Fibroblast of lung (primary cell): ENCODE results near the gene PXN. TPM values are rescaled to one million over a fixed set of nuclear protein-coding genes. Genes with fewer than 3 reads are reported as not detected.
A peak's percentile ranks its signal among the peaks of the same experiment; 100 is the strongest.

Experiments used
- DNase-seq, 2 donors: peaks; one replicate each; pipeline versions ENCODE4 v3.0.0 to v3.0.0-alpha.2; 2010; ENCODE audit warnings: low read depth in 2 of 2
- H2AFZ ChIP-seq: 2 replicates; pipeline ENCODE4 v1.5.1; 2012; ENCODE audit warnings: low read length, control low read depth, inconsistent platforms
- H3K27ac ChIP-seq: 2 replicates; pipeline ENCODE4 v1.5.1; 2011; ENCODE audit warnings: low read length, control low read depth; ENCODE audit not compliant: insufficient read depth
- H3K27me3 ChIP-seq: 2 replicates; pipeline ENCODE4 v1.5.1; 2011; ENCODE audit warnings: mild to moderate bottlenecking, low read length; ENCODE audit not compliant: control insufficient read depth, insufficient read depth
- H3K36me3 ChIP-seq: 2 replicates; pipeline ENCODE4 v1.5.1; 2011; ENCODE audit warnings: low read length; ENCODE audit not compliant: control insufficient read depth, insufficient read depth
- H3K4me1 ChIP-seq: 2 replicates; pipeline ENCODE4 v1.5.1; 2011; ENCODE audit warnings: low read length; ENCODE audit not compliant: control insufficient read depth, insufficient read depth; ENCODE audit errors: extremely low read depth
- H3K4me2 ChIP-seq: 2 replicates; pipeline ENCODE4 v1.5.1; 2011; ENCODE audit warnings: low read length, control low read depth; ENCODE audit not compliant: insufficient read depth; ENCODE audit errors: extremely low read depth
- H3K4me3 ChIP-seq, 4 experiments: fragments of 200-600 bp in 1 of 4; sonication (generic) in 1 of 4; replicated peaks in 1 of 4; 2 replicates each; pipeline ENCODE4 v1.5.1; 2011 to 2016; ENCODE audit warnings: low read length in 4 of 4, low read depth in 3 of 4, mild to moderate bottlenecking in 3 of 4, control low read depth in 2 of 4, inconsistent platforms in 1 of 4, mixed read lengths in 1 of 4; ENCODE audit not compliant: insufficient read depth in 1 of 4; ENCODE audit errors: control extremely low read depth in 1 of 4
- H3K79me2 ChIP-seq: 2 replicates; pipeline ENCODE4 v1.5.1; 2012; ENCODE audit warnings: mild to moderate bottlenecking, low read length, inconsistent platforms; ENCODE audit not compliant: control insufficient read depth, insufficient read depth
- H3K9ac ChIP-seq: 2 replicates; pipeline ENCODE4 v1.5.1; 2011; ENCODE audit warnings: mild to moderate bottlenecking, low read length, control low read depth; ENCODE audit not compliant: insufficient read depth
- H3K9me3 ChIP-seq: 2 replicates; pipeline ENCODE4 v1.5.1; 2012; ENCODE audit warnings: low read depth, low read length; ENCODE audit not compliant: control insufficient read depth, insufficient read depth
- H4K20me1 ChIP-seq: 2 replicates; pipeline ENCODE4 v1.5.1; 2011; ENCODE audit warnings: low read length; ENCODE audit not compliant: control insufficient read depth, insufficient read depth; ENCODE audit errors: extremely low read depth
- EZH2 ChIP-seq: IDR thresholded peaks from 2 replicates; pipeline ENCODE4 v1.5.1; 2012; ENCODE audit warnings: low read length, control low read depth, mild to moderate bottlenecking; ENCODE audit errors: missing control alignments
- polyA plus RNA-seq, 2 donors: library from polyadenylated mRNA; depleted of rRNA in 1 of 2; stranded (reverse) in 1 of 2; unstranded in 1 of 2; fragments of >200 nt; gene quantifications; 2 replicates each; pipeline ENCODE4 v1.2.1, GENCODE V29; 2011 to 2012; ENCODE audit warnings: missing spikeins in 1 of 2
- total RNA-seq: library from RNA; depleted of rRNA; stranded (reverse); fragments of >200 nt; gene quantifications from 2 replicates; pipeline ENCODE4 v1.2.1, GENCODE V29; 2014
- TF ChIP-seq, protein P1 (sequence below), 2 donors: IDR thresholded peaks in 1 of 2; conservative IDR thresholded peaks in 1 of 2; 1 replicate in 1 of 2; 2 replicates in 1 of 2; pipeline ENCODE4 v1.5.1; 2011 to 2012; ENCODE audit warnings: low read length in 2 of 2, control low read depth in 1 of 2, inconsistent platforms in 1 of 2, low read depth in 1 of 2, mild to moderate bottlenecking in 1 of 2

The PXN gene
- total and polyA plus RNA-seq, 2 donors (not counting 1 experiment from before 2014, with no cell fraction given) = 21.5 to 31.4 TPM

DNA sequence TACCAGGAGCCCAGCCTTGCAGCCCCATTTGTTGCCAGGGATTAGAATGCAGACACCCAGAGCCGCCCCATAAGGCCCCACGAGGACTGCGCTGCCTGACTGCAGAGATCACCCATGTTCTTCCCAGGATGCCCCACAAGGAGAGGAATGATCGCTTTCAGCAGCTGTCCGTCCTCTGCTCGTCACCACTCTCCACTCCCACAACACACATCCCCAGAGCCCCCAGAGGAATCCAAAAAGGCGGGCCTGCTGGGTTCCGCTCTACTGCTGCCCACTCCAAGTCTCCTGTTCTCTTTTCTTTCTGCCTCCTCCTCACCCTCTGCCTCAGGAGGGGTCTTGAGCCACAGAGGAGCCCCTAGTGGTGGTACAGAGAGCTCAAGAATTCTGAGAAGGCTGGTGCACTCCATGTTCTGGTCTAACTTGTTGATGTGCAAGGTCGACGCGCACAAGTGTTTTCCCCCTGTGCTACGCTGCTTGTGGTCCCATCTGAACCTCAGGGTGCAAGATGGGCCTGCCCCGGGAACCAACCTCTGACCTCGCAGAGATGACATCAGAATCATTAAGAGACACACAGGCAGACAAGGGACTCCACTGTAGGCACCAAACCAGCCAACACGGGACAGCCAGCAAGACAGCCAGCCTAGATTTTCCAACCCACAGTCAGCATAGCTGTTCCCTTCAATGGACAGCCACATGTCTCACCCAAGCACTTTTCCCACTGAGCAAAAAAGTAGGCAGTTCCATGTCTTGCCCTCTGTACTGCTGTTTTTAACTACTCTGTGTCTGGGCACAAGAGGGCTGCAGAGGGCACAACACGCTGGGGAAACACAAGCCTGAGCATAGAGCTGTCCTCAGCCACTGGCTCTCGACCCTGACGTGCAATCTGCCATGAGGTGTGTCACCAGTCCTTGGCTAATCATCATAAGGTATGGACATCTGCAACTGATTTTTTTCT lies 29.9 kb downstream of the PXN start:
- peak overlapping the region; percentile 89 for H3K27ac ChIP-seq
- no peaks in the 10 kb centered on the region for H3K36me3 ChIP-seq
- H3K4me2 ChIP-seq = peak overlapping the region; percentile 73
- H3K27me3 ChIP-seq = no peaks in the 10 kb centered on the region
- no peak overlapping the region for H3K4me3 ChIP-seq
- TF ChIP-seq EZH2 = no peak
- TF ChIP-seq, protein P1, sequence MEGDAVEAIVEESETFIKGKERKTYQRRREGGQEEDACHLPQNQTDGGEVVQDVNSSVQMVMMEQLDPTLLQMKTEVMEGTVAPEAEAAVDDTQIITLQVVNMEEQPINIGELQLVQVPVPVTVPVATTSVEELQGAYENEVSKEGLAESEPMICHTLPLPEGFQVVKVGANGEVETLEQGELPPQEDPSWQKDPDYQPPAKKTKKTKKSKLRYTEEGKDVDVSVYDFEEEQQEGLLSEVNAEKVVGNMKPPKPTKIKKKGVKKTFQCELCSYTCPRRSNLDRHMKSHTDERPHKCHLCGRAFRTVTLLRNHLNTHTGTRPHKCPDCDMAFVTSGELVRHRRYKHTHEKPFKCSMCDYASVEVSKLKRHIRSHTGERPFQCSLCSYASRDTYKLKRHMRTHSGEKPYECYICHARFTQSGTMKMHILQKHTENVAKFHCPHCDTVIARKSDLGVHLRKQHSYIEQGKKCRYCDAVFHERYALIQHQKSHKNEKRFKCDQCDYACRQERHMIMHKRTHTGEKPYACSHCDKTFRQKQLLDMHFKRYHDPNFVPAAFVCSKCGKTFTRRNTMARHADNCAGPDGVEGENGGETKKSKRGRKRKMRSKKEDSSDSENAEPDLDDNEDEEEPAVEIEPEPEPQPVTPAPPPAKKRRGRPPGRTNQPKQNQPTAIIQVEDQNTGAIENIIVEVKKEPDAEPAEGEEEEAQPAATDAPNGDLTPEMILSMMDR (conservative IDR thresholded peaks at IDR 0.05 in 1 of 2, IDR thresholded peaks at IDR 0.05 in 1 of 2; ENCODE audit: low read depth in 1 of 2, low read length in 2 of 2) = peak; percentile 13 to 33
- H3K9me3 ChIP-seq = no peaks in the 10 kb centered on the region
- no peak for DNase-seq
- peaks cover 79% of the 10 kb centered on the region for H3K4me1 ChIP-seq
- peaks cover 81% of the 10 kb centered on the region for H3K79me2 ChIP-seq
- H2AFZ ChIP-seq = no peak overlapping the region
- H3K9ac ChIP-seq = peak overlapping the region; percentile 27
- no peaks in the 10 kb centered on the region for H4K20me1 ChIP-seq

DNA sequence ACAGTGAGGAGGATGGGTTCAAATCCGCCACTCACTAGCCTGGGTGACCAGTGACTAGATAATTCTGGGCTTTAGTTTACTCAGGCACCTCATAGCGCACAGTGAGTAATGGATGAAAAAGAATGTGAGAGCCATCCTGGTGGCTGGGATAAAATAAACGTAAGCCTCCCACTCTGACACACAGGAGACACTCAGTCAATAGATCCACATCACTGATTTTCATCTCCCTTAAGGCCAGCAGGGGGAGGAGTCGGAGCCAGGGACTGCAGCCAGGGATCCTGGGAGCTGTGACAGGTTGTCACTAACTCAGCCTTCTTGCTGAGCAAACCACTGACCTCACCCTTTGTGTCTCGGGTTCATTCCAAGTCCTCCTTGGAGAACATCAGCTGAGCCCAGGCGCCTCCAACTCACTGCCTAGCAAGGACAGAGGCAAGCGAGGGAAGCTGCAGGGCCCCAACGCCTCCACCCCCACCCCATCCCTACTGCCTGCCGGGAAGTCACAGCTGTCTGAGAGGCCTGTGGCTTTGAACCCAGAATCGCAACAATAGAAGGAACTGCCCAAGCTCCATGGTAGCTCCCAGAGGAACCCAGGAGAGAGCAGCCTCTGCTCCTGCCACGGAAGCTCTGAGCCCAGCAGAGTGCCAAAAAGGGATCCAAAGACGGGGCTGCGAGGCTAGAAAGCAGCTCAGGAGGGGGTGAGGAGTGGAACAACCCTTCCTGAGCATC lies 30.7 kb downstream of the PXN start:
- H3K4me1 ChIP-seq = peaks cover 80% of the 10 kb centered on the region
- peak overlapping the region; percentile 73 for H3K4me2 ChIP-seq
- H3K9me3 ChIP-seq = no peaks in the 10 kb centered on the region
- TF ChIP-seq, protein P1 (conservative IDR thresholded peaks at IDR 0.05 in 1 of 2, IDR thresholded peaks at IDR 0.05 in 1 of 2; ENCODE audit: low read depth in 1 of 2, low read length in 2 of 2) = peak; percentile 48 to 67
- no peak for TF ChIP-seq EZH2
- H3K9ac ChIP-seq = peak overlapping the region; percentile 27
- peaks cover 78% of the 10 kb centered on the region for H3K79me2 ChIP-seq
- no peaks in the 10 kb centered on the region for H3K36me3 ChIP-seq
- H2AFZ ChIP-seq = no peak overlapping the region
- no peaks in the 10 kb centered on the region for H4K20me1 ChIP-seq
- DNase-seq = peak; percentile 98 to 99
- peak overlapping the region; percentile 89 for H3K27ac ChIP-seq
- H3K4me3 ChIP-seq = peak overlapping the region in 1 of 4 experiments; percentile 28
- H3K27me3 ChIP-seq = no peaks in the 10 kb centered on the region

GRCh38 chr12:120231316-120232011 lies 34.1 kb downstream of the PXN start:
- Histone ChIP-seq H3K4me2 (peak overlapping the region; percentile 96), H3K4me3 (peak overlapping the region in 2 of 4 experiments; percentile 26 to 32), H4K20me1 (no peaks in the 10 kb centered on the region), H3K27me3 (no peaks in the 10 kb centered on the region), H3K9me3 (no peaks in the 10 kb centered on the region), H3K4me1 (peaks cover 78% of the 10 kb centered on the region), H3K36me3 (no peaks in the 10 kb centered on the region), H3K27ac (peak overlapping the region; percentile 98), H2AFZ (no peak overlapping the region), H3K79me2 (peaks cover 82% of the 10 kb centered on the region), H3K9ac (peak overlapping the region; percentile 64)
- DNase-seq = peak; percentile 78 to 99
- TF ChIP-seq, protein P1 (conservative IDR thresholded peaks at IDR 0.05 in 1 of 2, IDR thresholded peaks at IDR 0.05 in 1 of 2; ENCODE audit: low read depth in 1 of 2, low read length in 2 of 2) = peak in 1 of 2 donors; percentile 17
- no peak for TF ChIP-seq EZH2
